Left ventricle myocardium inferior (tissue), 1 donor: ENCODE results near the gene SLC12A1. TPM values are rescaled to one million over a fixed set of nuclear protein-coding genes. Genes with fewer than 3 reads are reported as not detected.
A peak's percentile ranks its signal among the peaks of the same experiment; 100 is the strongest.

Source experiments
- DNase-seq: peaks from one replicate; pipeline ENCODE4 v3.0.0-alpha.2; 2020
- H3K27ac ChIP-seq: fragments of 200-600 bp; replicated peaks from 2 replicates; pipeline ENCODE4 v1.8.0; 2021
- H3K27me3 ChIP-seq: fragments of 200-600 bp; 2 replicates; pipeline ENCODE4 v1.8.0; 2021; ENCODE audit warnings: low read depth
- H3K36me3 ChIP-seq: fragments of 200-600 bp; 2 replicates; pipeline ENCODE4 v1.8.0; 2021
- H3K4me1 ChIP-seq: fragments of 200-600 bp; 2 replicates; pipeline ENCODE4 v1.8.0; 2021
- H3K4me3 ChIP-seq: fragments of 200-600 bp; 2 replicates; pipeline ENCODE4 v1.8.0; 2021; ENCODE audit warnings: mild to moderate bottlenecking, moderate library complexity
- H3K9me3 ChIP-seq: fragments of 200-600 bp; replicated peaks from 2 replicates; pipeline ENCODE4 v1.8.0; 2021
- intact Hi-C: fragments of 100-400 bp; cut with micrococcal nuclease; formaldehyde crosslinking; loops from one replicate; pipeline ENCODE4 v1.11.0; 2022
- total RNA-seq: library from RNA; stranded (reverse); fragmentation: NEBNext Ultra II Directional; extraction: Animal tissue kit (Norgen Biotek cat#: 25700); gene quantifications from one replicate; pipeline ENCODE4 v1.2.1, GENCODE V29; 2021
- TF ChIP-seq, protein P1 (sequence below): fragments of 200-600 bp; IDR thresholded peaks from 2 replicates; pipeline ENCODE4 v1.8.0; 2021; ENCODE audit warnings: antibody characterized with exemption, mild to moderate bottlenecking, borderline replicate concordance
- donor health status: DM: no; HTN: yes; CAD: no; lungs with severe emphysema.

Gene SLC12A1
- total RNA-seq, 1 donor from 2014 or later, result not detected

DNA sequence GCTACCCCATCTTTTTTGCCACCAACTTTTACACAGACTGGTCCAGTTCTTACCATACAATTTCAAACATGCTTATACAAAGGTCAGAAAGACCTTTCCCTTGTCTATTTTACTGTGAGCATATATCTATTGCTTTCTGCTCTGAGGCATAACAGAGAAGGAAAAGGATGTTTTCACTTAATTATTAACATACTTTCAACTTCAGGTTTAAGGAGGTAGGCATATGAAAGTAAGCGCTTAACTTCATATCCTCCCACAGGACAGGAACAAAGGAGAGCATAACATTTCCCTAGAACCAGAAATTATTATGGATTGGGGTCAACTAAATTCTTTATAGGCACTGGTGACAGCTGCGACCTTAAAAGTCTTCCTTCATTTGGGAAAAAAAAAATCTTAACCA is 29.1 kb upstream of the SLC12A1 start:
- TF ChIP-seq, protein P1, sequence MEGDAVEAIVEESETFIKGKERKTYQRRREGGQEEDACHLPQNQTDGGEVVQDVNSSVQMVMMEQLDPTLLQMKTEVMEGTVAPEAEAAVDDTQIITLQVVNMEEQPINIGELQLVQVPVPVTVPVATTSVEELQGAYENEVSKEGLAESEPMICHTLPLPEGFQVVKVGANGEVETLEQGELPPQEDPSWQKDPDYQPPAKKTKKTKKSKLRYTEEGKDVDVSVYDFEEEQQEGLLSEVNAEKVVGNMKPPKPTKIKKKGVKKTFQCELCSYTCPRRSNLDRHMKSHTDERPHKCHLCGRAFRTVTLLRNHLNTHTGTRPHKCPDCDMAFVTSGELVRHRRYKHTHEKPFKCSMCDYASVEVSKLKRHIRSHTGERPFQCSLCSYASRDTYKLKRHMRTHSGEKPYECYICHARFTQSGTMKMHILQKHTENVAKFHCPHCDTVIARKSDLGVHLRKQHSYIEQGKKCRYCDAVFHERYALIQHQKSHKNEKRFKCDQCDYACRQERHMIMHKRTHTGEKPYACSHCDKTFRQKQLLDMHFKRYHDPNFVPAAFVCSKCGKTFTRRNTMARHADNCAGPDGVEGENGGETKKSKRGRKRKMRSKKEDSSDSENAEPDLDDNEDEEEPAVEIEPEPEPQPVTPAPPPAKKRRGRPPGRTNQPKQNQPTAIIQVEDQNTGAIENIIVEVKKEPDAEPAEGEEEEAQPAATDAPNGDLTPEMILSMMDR, result no peak
- peaks cover 14% of the 10 kb centered on the region for H3K27me3 ChIP-seq
- H3K4me3 ChIP-seq, result peak overlapping the region; percentile 75
- intact Hi-C loops, result no loop called here
- H3K27ac ChIP-seq, result no peak overlapping the region
- peaks cover 18% of the 10 kb centered on the region for H3K9me3 ChIP-seq
- no peak for DNase-seq
- peaks cover 22% of the 10 kb centered on the region for H3K4me1 ChIP-seq
- no peaks in the 10 kb centered on the region for H3K36me3 ChIP-seq

DNA sequence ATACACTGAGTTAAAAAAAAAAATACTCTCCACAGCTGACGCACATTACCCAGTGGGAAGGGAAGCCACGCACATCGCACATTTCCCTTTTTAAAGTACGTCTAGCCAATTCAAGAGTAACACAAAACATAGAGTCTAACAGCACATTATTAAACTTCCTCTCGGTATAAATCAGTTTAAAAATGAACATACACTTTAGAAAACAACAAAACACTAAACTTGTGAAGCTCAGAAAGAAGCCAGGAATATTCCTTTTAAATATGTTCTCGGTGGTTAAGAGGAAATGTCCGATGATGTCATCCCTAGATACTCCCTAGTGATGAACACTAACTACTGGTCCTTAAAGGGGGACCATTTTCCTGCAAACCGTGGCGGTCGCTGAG is 28.7 kb upstream of the SLC12A1 start:
- peak overlapping the region; percentile 60 for H3K27ac ChIP-seq
- no peak for DNase-seq
- TF ChIP-seq, protein P1, result no peak
- H3K4me1 ChIP-seq, result peaks cover 22% of the 10 kb centered on the region
- peak overlapping the region; percentile 75 for H3K4me3 ChIP-seq
- intact Hi-C loops, result no loop called here
- no peaks in the 10 kb centered on the region for H3K36me3 ChIP-seq
- H3K9me3 ChIP-seq, result peaks cover 15% of the 10 kb centered on the region
- peaks cover 14% of the 10 kb centered on the region for H3K27me3 ChIP-seq

DNA sequence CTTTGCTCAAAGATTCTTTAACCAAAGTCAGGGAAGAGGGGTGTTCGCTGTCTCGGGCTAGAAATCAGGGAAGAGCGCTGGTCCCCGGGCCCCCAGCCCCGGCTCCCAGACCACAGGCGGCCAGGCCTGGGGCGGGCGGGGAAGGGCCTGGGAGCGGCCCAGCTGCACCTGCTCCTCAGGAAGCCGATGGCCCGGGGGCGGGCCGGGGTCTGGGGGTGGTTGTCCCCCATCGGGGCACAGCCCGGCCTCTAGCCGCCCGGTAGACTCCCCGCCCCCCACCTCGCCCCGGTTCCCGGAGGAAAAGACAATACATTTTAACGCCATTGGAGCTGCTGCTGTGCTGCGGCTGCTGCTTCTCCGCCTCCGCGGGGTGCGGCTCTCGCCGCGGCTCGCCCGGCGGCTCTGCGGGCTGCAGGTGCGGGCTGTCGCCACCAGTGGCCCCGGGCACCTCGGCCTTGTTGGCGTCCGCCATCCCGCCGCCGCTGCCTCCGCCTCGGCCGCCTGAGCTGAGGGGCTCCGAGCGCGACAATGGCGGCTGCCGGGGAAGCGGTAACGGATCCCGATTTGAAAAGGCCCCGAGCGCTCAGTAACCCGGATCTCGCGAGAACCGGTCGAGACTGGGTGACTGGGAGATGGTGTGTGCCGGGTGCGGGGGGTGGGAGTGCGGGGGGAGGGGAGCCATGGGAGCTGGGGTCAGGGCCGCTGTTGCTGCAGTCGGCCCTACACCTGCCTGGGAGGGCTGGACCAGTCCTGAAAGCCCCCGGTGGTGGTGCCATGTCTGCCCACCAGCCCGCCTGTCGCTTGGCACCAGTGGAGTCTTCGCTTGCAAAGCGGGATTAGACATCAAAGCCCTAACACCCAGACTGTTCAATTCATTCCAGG is 28.1 kb upstream of the SLC12A1 start, which contains the start of gene MYEF2:
Gene MYEF2, minus strand, starts transcription at position 530 of the 882 bp plus-strand sequence. Its CDS starts 58 bp downstream, at position 472.
- no peaks in the 10 kb centered on the region for H3K36me3 ChIP-seq
- H3K27ac ChIP-seq, result peak within 1 kb of the TSS; percentile 60
- intact Hi-C loops, result no loop called here
- peak; percentile 61 for DNase-seq
- TF ChIP-seq, protein P1, result peak; percentile 24
- peaks cover 22% of the 10 kb centered on the region for H3K4me1 ChIP-seq
- peaks cover 9% of the 10 kb centered on the region for H3K9me3 ChIP-seq
- H3K4me3 ChIP-seq, result peak within 1 kb of the TSS; percentile 75
- peaks cover 14% of the 10 kb centered on the region for H3K27me3 ChIP-seq

DNA sequence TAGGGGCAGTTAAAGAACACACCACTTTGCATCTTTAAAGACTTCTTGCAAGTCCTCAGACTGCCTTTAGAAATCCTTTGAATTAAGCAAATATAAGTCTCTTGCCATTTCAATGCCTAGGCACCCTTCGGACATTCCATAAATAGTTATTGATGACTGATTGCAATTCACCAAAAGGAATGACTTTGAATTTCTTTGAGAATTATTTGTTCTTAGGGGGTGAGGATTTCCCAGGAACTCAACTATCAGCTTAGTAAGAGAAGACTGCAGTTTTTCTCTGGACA is 27.5 kb upstream of the SLC12A1 start:
- Histone ChIP-seq H3K36me3 (no peaks in the 10 kb centered on the region), H3K9me3 (peaks cover 5% of the 10 kb centered on the region), H3K4me1 (peaks cover 22% of the 10 kb centered on the region), H3K27me3 (peaks cover 14% of the 10 kb centered on the region), H3K4me3 (peak overlapping the region; percentile 75), H3K27ac (no peak overlapping the region)
- TF ChIP-seq, protein P1, result no peak
- intact Hi-C loops, result no loop called here
- DNase-seq, result no peak

DNA sequence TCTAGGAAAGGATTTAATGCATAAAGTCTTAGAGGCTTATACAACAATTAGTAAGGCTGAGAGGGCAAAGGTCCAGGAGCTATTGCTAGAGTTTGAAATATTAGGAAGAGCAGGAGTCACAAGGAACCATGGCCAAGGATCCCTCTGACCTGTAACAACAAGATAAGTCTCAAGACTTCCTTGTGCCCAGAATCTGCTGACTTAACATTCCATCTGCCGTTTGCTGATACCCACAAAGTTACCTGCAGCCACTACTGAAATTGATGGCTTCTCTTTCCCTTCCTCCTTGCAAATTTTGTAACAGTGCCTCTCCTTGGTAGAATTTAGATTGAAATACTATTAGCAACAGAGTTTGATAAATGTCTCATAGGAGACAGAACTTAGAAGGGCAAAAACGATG is 23.4 kb upstream of the SLC12A1 start:
- no peak overlapping the region for H3K4me3 ChIP-seq
- H3K27ac ChIP-seq, result no peak overlapping the region
- intact Hi-C loops, result no loop called here
- TF ChIP-seq, protein P1, result no peak
- H3K4me1 ChIP-seq, result peaks cover 9% of the 10 kb centered on the region
- no peaks in the 10 kb centered on the region for H3K36me3 ChIP-seq
- H3K9me3 ChIP-seq, result peaks cover 3% of the 10 kb centered on the region
- DNase-seq, result no peak
- peaks cover 12% of the 10 kb centered on the region for H3K27me3 ChIP-seq
